ENCODE data around the gene LONP1.

LONP1 gene

DNA sequence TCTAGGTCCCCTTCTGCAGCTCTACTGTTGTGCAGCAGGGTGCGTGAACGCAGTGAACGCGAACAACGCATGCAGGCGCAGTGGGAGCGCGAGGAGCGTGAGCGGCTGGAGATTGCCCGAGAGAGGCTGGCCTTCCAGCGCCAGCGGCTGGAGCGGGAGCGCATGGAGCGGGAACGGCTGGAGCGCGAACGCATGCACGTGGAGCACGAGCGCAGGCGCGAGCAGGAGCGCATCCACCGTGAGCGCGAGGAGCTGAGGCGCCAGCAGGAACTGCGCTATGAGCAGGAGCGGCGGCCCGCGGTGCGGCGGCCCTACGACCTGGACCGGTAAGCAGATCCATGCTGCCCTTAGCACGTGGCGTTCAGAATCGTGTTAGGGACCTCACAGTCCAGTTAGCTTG is 58.5 kb downstream of the LONP1 start:
- H3K4me1 ChIP-seq (ENCODE audit: control insufficient read depth, low read length), result no peaks in the 10 kb centered on the region
- no peaks in the 10 kb centered on the region for H3K9me2 ChIP-seq (replicated peaks; ENCODE audit: control insufficient read depth, low read length)
- H4K20me1 ChIP-seq (ENCODE audit: control insufficient read depth, insufficient read depth, low read depth, low read length), result 0 out of 2 replicates have a peak, but pooled peaks cover 8% of the 10 kb centered on the region
- H3K27ac ChIP-seq (ENCODE audit: low read depth, low read length), result no peak overlapping the region
- no peak overlapping the region for H3K4me3 ChIP-seq (ENCODE audit: low read length)
- no peak overlapping the region for H3K4me2 ChIP-seq (ENCODE audit: low read length)
- peaks cover 89% of the 10 kb centered on the region for H3K36me3 ChIP-seq (ENCODE audit: control insufficient read depth, low read length)
- H3F3A ChIP-seq (ENCODE audit: control insufficient read depth, insufficient read depth), result no peaks in the 10 kb centered on the region
- no peaks in the 10 kb centered on the region for H3K9me3 ChIP-seq (ENCODE audit: control insufficient read depth, insufficient read depth, low read length)
- TF ChIP-seq, protein P1, sequence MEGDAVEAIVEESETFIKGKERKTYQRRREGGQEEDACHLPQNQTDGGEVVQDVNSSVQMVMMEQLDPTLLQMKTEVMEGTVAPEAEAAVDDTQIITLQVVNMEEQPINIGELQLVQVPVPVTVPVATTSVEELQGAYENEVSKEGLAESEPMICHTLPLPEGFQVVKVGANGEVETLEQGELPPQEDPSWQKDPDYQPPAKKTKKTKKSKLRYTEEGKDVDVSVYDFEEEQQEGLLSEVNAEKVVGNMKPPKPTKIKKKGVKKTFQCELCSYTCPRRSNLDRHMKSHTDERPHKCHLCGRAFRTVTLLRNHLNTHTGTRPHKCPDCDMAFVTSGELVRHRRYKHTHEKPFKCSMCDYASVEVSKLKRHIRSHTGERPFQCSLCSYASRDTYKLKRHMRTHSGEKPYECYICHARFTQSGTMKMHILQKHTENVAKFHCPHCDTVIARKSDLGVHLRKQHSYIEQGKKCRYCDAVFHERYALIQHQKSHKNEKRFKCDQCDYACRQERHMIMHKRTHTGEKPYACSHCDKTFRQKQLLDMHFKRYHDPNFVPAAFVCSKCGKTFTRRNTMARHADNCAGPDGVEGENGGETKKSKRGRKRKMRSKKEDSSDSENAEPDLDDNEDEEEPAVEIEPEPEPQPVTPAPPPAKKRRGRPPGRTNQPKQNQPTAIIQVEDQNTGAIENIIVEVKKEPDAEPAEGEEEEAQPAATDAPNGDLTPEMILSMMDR (IDR thresholded peaks at IDR 0.05; ENCODE audit: low read depth, low read length, poor library complexity, severe bottlenecking), result no peak
- no peak for TF ChIP-seq EZH2phosphoT487 (IDR thresholded peaks at IDR 0.05; ENCODE audit: borderline replicate concordance, low read length)
- H3K79me2 ChIP-seq (ENCODE audit: control insufficient read depth, low read length), result peaks cover 2% of the 10 kb centered on the region; the same call in 1 of the 2 replicates
- no peaks in the 10 kb centered on the region for H3K27me3 ChIP-seq (ENCODE audit: control insufficient read depth, low read length)

DNA sequence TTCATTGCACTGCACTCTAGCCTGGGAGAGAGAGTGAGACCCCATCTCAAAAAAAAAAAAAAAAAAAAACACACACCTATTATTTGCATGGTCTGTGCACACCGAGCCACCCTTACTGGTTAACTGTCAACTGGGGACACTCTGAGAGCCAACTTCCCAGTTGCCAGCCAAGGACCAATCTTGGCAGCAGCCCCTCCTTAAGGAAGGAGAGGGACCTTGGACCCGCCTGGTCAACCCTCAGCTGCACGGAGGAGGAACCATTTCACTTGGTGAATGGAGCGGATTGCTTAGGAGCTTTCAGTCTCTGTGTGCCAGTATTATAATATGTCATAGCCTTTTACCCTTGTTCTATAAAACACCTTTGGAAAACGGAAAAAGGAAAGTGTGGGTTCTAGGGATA is 64.5 kb downstream of the LONP1 start:
- Histone ChIP-seq H3F3A (ENCODE audit: control insufficient read depth, insufficient read depth) (no peaks in the 10 kb centered on the region; the same call in 1 of the 2 replicates), H3K9me2 (replicated peaks; ENCODE audit: control insufficient read depth, low read length) (no peaks in the 10 kb centered on the region), H3K27me3 (ENCODE audit: control insufficient read depth, low read length) (no peaks in the 10 kb centered on the region), H3K4me3 (ENCODE audit: low read length) (no peak overlapping the region), H3K9me3 (ENCODE audit: control insufficient read depth, insufficient read depth, low read length) (no peaks in the 10 kb centered on the region), H4K20me1 (ENCODE audit: control insufficient read depth, insufficient read depth, low read depth, low read length) (no peaks in the 10 kb centered on the region), H3K36me3 (ENCODE audit: control insufficient read depth, low read length) (peaks cover 90% of the 10 kb centered on the region), H3K4me2 (ENCODE audit: low read length) (no peak overlapping the region), H3K27ac (ENCODE audit: low read depth, low read length) (no peak overlapping the region), H3K4me1 (ENCODE audit: control insufficient read depth, low read length) (no peaks in the 10 kb centered on the region), H3K79me2 (ENCODE audit: control insufficient read depth, low read length) (no peaks in the 10 kb centered on the region; the same call in none of the 2 replicates)
- TF ChIP-seq EZH2phosphoT487 (IDR thresholded peaks at IDR 0.05; ENCODE audit: borderline replicate concordance, low read length), result no peak
- TF ChIP-seq, protein P1 (IDR thresholded peaks at IDR 0.05; ENCODE audit: low read depth, low read length, poor library complexity, severe bottlenecking), result no peak

GRCh38 chr19:5654931-5655330 is 65.0 kb downstream of the LONP1 start:
- H3K4me1 ChIP-seq (ENCODE audit: control insufficient read depth, low read length), result no peaks in the 10 kb centered on the region
- no peak overlapping the region for H3K4me2 ChIP-seq (ENCODE audit: low read length)
- H3F3A ChIP-seq (ENCODE audit: control insufficient read depth, insufficient read depth), result no peaks in the 10 kb centered on the region; the same call in 1 of the 2 replicates
- TF ChIP-seq, protein P1 (IDR thresholded peaks at IDR 0.05; ENCODE audit: low read depth, low read length, poor library complexity, severe bottlenecking), result no peak
- TF ChIP-seq EZH2phosphoT487 (IDR thresholded peaks at IDR 0.05; ENCODE audit: borderline replicate concordance, low read length), result no peak
- no peaks in the 10 kb centered on the region for H4K20me1 ChIP-seq (ENCODE audit: control insufficient read depth, insufficient read depth, low read depth, low read length)
- no peak overlapping the region for H3K27ac ChIP-seq (ENCODE audit: low read depth, low read length)
- H3K36me3 ChIP-seq (ENCODE audit: control insufficient read depth, low read length), result peaks cover 90% of the 10 kb centered on the region
- no peaks in the 10 kb centered on the region for H3K27me3 ChIP-seq (ENCODE audit: control insufficient read depth, low read length)
- H3K79me2 ChIP-seq (ENCODE audit: control insufficient read depth, low read length), result peaks cover under 1% of the 10 kb centered on the region
- H3K4me3 ChIP-seq (ENCODE audit: low read length), result no peak overlapping the region
- H3K9me3 ChIP-seq (ENCODE audit: control insufficient read depth, insufficient read depth, low read length), result no peaks in the 10 kb centered on the region
- no peaks in the 10 kb centered on the region for H3K9me2 ChIP-seq (replicated peaks; ENCODE audit: control insufficient read depth, low read length)

Measured in DOHH2 (cell line).